NCI-H1105 treated with DMSO at 0.1 percent for 48 hours (cell line): ENCODE measurements around the gene SP9.
"Not testable (repeated sequence)": the region's sequence is repeated elsewhere in the genome, so short reads cannot be mapped to it uniquely, and the experiment has no call there.

ENCODE experiments used
- DNase-seq: peaks from one replicate; lab custom pipeline; 2025; lab: John Stamatoyannopoulos, UW

The SP9 gene

DNA sequence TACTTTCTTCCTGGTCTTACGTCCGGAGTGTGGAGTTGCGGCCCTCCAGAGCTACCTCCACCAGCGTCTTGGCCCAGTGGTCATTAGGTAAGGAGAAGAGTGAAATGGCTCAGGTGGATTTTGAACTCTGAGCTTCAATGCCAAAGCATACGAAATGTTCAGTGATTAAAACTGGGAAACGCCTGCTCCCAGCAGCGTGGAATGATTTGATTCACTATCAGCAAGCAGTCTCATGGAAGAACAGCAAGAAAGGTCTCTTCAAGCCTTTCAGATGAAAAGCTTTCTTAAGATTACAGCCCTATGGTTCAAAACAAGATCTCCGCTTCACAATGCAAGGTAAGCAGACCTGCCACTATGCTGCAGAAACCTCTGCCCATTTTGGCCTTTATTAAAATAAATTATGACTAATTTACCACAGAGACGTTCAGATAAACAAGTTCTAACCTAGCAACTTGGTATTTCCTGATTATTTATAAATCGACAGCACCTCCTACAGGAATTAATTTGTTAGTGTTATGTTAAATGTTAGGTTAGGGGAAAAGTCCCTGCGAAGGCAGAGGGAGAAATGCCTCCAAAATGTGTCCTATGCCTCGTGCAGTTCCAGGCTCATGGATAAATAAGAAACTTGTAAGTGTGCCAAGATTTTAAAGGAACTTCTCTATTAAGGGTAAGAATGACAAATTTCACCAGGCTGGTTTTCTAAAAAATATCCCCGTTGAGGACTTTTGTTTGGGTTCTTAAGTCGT lies 10.1 kb downstream of the SP9 start:
- DNase-seq = peak; percentile 43

DNA sequence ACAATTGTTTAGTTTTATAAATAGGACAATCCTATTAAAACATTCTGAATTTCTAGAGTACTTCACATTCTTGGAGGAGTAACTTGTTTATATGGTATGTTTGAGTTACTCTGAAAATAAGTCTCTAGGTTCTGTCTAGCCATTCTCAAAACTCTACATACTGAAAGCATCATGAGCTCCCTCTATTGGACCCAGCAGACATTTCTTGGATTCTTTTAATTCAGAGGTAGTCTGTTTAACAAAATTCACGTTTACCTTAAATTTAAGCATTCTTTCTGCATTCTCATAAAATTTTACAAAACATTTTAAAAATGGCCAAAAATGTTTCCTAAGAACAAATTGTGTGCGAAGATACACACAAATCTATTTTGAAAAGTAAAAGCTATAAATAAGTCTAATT lies 15.3 kb downstream of the SP9 start:
- DNase-seq = peak; percentile 30

DNA sequence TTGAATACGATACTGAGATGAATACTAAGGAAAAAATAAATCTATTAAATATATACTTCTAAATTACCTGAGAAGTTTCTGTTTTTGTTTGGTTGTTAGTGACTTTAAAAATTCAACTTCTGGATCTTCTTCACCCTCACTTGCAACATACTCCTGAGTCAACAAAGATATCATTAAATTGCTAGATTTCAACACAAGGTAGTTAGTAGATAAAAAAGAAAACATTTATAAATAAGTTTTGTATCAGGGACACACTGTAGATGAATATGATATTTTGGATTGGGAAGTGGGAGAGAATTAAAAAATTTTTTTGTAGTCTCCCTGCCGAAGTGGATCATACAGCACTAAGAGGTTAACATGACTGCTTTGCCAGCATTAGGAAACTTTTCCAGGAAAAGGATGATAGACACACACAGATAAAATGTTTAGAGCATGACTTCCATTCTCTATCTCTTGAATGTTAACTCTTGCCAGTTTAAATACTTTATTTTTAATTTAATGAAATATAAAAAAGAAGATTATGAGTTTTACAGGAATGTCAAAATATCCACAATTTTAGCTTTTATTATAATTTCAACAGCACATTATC lies 15.9 kb downstream of the SP9 start:
- no peak for DNase-seq

DNA sequence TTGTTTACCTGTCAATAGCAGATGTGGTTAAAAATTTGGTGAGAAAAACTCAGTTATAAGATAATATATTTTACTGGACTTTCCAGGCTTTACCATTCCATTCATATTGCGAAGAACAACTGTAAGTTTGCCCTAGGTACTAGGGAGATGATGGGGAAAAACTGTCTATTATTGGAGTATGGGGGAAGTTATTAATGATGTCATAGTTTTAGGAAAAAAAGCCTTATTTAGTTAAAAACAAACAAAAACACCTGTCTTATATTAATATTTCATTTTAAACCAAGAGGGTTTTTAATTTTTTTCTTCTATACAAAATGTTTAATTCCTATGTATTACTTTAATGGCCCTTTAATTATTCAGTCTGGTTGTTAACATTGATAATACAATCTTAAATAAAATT lies 18.2 kb downstream of the SP9 start:
- no peak for DNase-seq

DNA sequence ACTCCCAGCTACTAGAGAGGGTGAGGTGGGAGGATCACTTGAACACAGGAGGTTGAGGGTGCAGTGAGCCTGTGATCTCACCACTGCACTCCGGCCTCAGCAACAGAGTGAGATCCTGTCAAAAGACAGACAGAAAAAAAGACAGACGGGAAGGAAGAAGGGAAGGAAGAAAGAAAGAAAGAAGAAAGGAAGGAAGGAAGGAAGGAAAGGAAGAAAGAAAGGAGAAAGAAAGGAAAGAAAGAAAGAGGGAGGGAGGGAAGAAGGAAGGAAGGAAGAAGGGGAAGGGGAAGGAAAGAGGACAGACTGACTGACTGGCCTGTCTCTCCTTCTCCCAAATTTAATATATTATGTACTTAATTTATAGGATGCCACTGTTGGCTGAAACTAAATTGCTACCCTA lies 21.6 kb downstream of the SP9 start:
- no peak for DNase-seq

DNA sequence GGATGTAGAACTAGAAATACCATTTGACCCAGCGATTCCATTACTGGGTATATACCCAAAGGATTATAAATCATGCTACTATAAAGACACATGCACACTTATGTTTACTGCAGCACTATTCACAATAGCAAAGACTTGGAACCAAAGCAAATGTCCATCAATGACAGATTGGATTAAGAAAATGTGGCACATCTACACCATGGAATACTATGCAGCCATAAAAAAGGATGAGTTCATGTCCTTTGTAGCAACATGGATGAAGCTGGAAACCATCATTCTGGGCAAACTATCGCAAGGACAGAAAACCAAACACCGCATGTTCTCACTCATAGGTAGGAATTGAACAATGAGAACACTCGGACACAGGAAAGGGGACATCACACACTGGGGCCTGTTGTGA lies 24.9 kb downstream of the SP9 start:
- not testable (repeated sequence) for DNase-seq

DNA sequence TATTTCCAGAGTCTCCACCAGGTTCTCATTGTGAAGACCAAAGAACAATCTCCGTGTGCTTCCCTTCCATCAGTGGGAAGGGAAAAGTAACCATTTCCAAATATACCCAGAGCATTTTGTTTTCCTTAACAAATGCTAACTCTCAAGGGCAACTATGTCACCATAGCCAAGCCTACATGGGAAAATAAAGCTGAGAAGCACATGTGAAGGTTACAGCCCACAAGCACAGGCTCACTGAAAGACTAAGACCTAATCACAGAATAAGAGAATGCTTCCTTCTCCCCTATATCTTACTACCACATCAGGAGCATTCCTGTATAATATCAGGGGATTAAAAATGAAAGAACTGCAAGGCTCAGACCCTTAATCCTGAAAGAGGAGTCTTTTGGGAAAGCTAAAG lies 28.2 kb downstream of the SP9 start:
- DNase-seq = no peak

DNA sequence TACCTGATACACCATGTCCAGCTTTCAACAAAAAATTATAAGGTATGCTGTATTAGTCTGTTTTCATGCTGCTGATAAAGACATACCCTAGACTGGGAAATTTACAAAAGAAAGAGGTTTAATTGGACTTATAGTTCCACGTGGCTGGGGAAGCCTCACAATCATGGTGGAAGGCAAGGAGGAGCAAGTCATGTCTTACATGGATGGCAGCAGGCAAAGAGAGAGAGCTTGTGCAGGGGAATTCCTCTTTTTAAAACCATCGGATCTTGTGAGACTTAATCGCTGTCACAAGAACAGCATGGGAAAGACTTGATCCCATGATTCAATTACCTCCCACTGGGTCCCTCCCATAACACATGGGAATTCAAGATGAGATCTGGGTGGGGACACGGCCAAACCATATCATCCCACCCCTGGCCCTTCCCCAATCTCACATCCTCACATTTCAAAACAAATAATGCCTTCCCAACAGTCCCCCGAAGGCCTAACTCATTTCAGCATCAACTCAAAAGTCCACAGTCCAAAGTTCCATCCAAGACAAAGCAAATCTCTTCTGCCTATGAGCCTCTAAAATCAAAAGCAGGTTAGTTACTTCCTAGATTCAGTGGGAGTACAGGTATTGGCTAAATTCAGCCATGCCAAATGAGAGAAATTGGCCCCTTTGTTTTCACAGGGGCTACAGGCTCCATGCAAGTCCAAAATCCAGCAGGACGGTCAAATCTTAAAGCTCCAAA lies 28.9 kb downstream of the SP9 start:
- not testable (repeated sequence) for DNase-seq

DNA sequence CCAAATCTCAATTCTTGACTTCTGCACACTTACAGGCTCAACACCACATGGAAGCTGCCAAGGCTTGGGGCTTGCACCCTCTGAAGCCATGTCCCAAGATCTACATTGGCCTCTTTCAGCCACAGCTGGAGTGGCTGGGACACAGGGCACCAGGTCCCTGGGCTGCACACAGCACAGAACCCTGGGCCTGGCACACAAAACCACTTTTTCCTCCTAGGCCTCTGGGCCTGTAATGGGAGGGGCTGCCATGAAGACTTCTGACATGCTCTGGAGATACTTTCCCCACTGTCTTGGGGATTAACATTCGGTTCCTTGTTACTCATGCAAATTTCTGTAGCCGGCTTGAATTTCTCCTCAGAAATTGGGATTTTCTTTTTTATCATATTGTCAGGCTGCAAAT lies 29.9 kb downstream of the SP9 start:
- DNase-seq = no peak

DNA sequence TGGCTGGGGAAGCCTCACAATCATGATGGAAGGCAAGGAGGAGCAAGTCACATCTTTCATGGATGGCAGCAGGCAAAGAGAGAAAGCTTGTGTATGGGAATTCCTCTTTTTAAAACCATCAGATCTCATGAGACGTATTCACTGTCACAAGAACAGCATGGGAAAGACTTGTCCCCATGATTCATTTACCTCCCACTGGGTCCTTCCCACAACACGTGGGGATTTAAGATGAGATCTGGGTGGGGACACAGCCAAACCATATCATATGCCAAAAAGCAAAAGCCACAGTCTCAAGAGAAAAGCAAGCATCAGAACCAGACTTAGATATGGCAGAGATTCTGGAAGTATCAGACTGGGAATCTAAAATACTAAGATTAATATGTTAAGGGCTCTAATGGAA lies 30.8 kb downstream of the SP9 start:
- no peak for DNase-seq

DNA sequence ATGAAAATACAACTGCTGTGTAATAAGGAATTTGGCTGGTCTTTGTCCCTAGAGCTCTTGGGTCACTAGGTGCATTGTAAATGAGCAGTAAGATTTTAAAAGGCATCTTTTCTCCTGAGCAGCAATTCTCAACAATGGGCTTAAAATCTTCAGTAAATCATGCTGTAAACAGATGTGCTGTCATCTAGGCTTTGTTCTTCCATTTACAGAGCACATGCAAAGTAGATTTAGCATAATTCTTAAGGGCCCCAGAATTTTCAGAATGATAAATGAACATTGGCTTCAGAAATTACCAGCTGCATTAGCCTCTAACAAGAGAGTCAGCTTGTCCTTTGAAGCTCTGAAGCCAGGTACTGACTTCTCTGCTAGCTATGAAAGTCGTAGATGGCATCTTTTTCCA lies 33.9 kb downstream of the SP9 start:
- no peak for DNase-seq

DNA sequence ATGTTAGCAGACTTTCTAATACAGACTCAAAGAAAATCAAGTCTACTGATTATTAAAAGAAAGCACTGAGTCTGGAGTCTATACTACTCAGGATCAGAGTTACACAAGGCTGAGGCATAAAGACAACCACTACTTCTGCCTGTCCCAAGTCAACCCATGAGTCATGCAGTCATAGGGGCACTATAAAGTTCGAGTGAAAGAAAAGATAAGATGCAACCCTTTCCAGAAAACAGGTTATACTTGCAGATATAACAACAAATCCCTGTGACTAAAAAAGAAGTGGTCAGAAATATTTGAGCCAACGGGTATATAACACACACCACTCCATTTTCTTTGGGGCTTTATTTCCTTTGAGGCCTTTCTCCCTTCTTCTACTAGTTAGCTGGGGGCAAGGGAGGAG lies 42.2 kb downstream of the SP9 start:
- DNase-seq = no peak

DNA sequence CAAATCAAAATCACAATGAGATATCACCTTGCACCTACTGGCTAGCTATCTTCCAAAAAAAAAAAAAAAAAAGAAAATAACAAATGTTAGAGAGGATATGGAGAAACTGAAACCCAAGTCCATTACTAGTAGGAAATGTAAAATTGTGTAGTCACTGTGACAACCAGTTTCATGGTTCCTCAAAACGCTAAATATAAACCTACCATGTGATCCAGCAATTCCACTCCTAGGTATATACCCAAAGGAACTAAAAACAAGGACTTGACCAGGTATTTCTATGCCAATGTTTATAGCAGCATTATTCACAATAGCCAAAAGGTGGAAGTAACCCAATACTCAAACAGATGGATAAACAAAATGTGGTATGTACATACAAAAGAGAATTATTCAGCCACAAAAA lies 49.0 kb downstream of the SP9 start:
- DNase-seq = no peak

DNA sequence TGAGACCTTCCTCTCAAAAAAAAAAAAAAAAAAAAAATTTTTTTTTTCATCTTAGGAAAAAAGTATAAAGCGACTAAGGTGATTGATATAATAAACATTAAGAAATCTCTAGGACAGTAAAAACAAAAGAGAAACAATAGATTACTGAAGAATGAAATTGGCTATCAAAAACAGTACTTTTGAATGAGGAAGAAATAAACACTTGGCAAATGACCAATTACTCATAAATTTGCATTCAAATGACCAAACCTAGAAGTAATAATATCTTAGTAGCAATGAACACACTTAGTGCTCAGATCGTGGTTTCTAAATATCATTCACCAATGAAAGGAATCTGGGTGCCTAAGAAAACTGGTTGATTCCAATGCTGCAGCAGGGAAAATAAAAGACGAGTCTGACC lies 50.4 kb downstream of the SP9 start:
- no peak for DNase-seq
